Suprapubic skin (tissue), 4 donors: Measurements from ENCODE around the gene DDC. TPM values are rescaled to one million over a fixed set of nuclear protein-coding genes. Genes with fewer than 3 reads are reported as not detected.

ENCODE experiments used
- DNase-seq, 2 donors: peaks; one replicate each; pipeline ENCODE4 v3.0.0-alpha.2; 2019; ENCODE audit warnings: low spot score in 2 of 2
- H3K27ac ChIP-seq: fragments of 200-600 bp; sonication (generic); one replicate; pipeline ENCODE4 v1.5.1; 2019
- H3K27me3 ChIP-seq: fragments of 200-600 bp; sonication (generic); one replicate; pipeline ENCODE4 v1.5.1; 2019
- H3K36me3 ChIP-seq: fragments of 200-600 bp; sonication (generic); one replicate; pipeline ENCODE4 v1.5.1; 2019
- H3K4me1 ChIP-seq: fragments of 200-600 bp; sonication (generic); one replicate; pipeline ENCODE4 v1.5.1; 2019
- H3K4me3 ChIP-seq: fragments of 200-600 bp; sonication (generic); one replicate; pipeline ENCODE4 v1.5.1; 2019; ENCODE audit warnings: mild to moderate bottlenecking
- H3K9me3 ChIP-seq: fragments of 200-600 bp; sonication (generic); one replicate; pipeline ENCODE4 v1.5.1; 2019
- EP300 ChIP-seq: sonication (generic); formaldehyde crosslinking; IDR thresholded peaks from one replicate; pipeline ENCODE4 v1.6.1; 2017; ENCODE audit warnings: antibody characterized with exemption
- POLR2A ChIP-seq, 2 donors: fragments of 450-650 bp; IDR thresholded peaks; one replicate each; pipeline ENCODE4 v1.6.1; 2017; ENCODE audit warnings: antibody characterized with exemption in 2 of 2, mild to moderate bottlenecking in 2 of 2, moderate library complexity in 2 of 2
- POLR2AphosphoS5 ChIP-seq, 3 donors: sonication (generic); formaldehyde crosslinking; IDR thresholded peaks; one replicate each; pipeline ENCODE4 v1.6.1; 2017; ENCODE audit warnings: antibody characterized with exemption in 3 of 3
- WGBS: methylation state at CpG from one replicate; pipeline ENCODE4 v1.1.5; 2018; 5-methylcytosine and 5-hydroxymethylcytosine counted together
- total RNA-seq, 4 donors: library from RNA; depleted of rRNA; stranded (reverse); fragments of >200 nt; gene quantifications; one replicate each; pipeline ENCODE4 v1.1.0, GENCODE V29; 2016
- TF ChIP-seq, protein P1 (sequence below), 2 donors: fragments of 200-600 bp in 1 of 2; fragments of 450-650 bp in 1 of 2; sonication (generic) in 1 of 2; IDR thresholded peaks; one replicate each; pipeline ENCODE4 v1.5.1; 2016 to 2019; ENCODE audit warnings: antibody characterized with exemption in 2 of 2, mild to moderate bottlenecking in 1 of 2, moderate library complexity in 1 of 2

DDC gene
- total RNA-seq, 4 donors from 2014 or later, result 1.6 to 3.6 TPM; not detected in 2

DNA sequence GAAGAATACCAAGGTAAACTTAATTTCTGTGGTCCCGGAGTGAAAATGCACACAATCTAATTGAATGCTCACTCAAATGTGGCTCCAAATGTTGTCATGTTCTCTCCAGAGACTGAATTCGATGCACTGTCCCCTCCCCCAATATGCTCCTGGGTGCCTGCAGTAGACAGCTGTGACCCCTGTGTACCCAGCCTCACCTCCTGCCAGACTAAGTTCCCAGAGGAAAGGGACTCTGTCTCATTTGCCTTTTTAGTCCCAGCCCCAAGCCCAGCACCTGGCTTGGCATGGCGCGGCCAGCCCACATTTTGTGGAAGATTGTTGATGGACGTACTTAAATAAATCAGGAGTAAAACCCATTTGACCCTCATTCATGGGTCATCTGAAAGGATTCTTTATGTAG is 93.2 kb downstream of the DDC start:
- H3K4me1 ChIP-seq, result peaks cover 7% of the 10 kb centered on the region
- no peaks in the 10 kb centered on the region for H3K36me3 ChIP-seq
- no peaks in the 10 kb centered on the region for H3K9me3 ChIP-seq
- H3K27me3 ChIP-seq, result no peaks in the 10 kb centered on the region
- TF ChIP-seq, protein P1, sequence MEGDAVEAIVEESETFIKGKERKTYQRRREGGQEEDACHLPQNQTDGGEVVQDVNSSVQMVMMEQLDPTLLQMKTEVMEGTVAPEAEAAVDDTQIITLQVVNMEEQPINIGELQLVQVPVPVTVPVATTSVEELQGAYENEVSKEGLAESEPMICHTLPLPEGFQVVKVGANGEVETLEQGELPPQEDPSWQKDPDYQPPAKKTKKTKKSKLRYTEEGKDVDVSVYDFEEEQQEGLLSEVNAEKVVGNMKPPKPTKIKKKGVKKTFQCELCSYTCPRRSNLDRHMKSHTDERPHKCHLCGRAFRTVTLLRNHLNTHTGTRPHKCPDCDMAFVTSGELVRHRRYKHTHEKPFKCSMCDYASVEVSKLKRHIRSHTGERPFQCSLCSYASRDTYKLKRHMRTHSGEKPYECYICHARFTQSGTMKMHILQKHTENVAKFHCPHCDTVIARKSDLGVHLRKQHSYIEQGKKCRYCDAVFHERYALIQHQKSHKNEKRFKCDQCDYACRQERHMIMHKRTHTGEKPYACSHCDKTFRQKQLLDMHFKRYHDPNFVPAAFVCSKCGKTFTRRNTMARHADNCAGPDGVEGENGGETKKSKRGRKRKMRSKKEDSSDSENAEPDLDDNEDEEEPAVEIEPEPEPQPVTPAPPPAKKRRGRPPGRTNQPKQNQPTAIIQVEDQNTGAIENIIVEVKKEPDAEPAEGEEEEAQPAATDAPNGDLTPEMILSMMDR (IDR thresholded peaks at IDR 0.05), result no peak
- WGBS, result 93% methylated on average over 5 of the region's 5 CpGs
- DNase-seq, result no peak
- H3K4me3 ChIP-seq, result no peak overlapping the region
- H3K27ac ChIP-seq, result no peak overlapping the region

DNA sequence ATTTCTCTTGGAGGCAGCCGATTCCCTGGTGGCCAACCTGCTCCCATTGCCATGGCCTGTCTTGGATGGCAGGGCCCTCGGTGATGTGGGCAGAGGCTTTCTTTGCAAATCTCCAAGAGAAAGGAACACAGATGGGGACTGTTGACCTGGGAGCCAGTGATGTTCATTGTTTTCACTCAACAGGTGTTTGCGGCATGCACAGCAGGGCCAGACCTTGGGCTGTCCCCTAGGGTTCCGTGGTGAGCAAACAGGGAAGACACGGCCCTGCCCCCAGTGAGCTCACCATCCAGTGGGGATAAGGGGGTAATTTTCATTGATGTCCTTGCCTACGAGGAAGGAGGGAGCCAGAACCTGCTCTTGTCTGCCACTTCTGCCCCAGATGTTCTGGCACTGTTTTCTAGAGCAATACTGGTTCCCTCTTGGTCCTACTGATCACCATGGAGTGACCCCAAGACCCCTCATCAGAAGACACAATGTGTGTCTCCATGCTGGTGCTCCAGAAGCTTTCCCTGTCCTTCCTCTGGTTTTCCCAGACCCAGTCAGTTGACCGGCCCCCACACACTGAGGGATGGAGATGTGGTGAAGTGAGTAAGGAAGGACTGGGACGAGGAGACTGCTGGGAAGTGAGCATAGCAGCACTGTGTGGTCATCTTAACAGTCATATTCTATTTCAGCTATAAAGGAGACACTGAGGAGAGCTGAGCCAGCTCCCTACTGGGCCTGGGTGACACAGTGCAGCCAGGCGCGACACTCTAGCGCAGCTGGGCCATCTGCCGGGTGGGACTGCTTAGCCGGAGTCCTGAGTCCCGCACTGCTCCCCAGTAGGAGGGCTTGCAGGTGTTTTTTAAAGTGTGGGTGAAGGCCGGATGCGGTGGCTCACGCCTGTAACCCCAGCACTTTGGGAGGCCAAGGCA is 94.7 kb downstream of the DDC start:
- no peak for DNase-seq
- Histone ChIP-seq H3K9me3 (no peaks in the 10 kb centered on the region), H3K27ac (no peak overlapping the region), H3K27me3 (no peaks in the 10 kb centered on the region), H3K36me3 (no peaks in the 10 kb centered on the region), H3K4me1 (peaks cover 7% of the 10 kb centered on the region), H3K4me3 (no peak overlapping the region)
- TF ChIP-seq POLR2AphosphoS5 (IDR thresholded peaks at IDR 0.05) (no peak), EP300 (no peak), POLR2A (IDR thresholded peaks at IDR 0.05) (no peak)
- 92% methylated on average over 10 of the region's 17 CpGs for WGBS

DNA sequence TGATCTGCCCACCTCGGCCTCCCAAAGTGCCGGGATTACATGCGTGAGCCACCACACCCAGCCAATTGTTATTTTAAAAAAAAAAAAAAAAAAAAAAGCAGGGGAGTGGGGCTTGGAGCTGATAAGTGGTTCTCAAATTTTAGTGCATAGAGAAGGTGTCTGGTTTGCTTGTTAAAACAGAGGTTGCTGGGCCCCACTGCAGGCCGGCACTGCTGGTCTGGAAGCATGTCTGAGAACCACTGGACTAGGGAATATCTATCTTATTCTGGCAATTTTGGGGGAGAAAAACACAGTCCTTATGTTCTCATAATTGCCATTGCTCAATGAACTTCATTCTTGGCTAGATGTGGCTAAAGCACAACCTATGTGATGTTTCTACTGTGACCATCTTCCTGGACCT is 96.0 kb downstream of the DDC start:
- no peak for DNase-seq
- no peaks in the 10 kb centered on the region for H3K36me3 ChIP-seq
- H3K9me3 ChIP-seq, result no peaks in the 10 kb centered on the region
- no peaks in the 10 kb centered on the region for H3K27me3 ChIP-seq
- WGBS, result 93% methylated on average over 4 of the region's 4 CpGs
- H3K4me1 ChIP-seq, result peaks cover 5% of the 10 kb centered on the region
- TF ChIP-seq EP300 (no peak), POLR2A (IDR thresholded peaks at IDR 0.05) (no peak), POLR2AphosphoS5 (IDR thresholded peaks at IDR 0.05) (no peak)
- TF ChIP-seq, protein P1 (IDR thresholded peaks at IDR 0.05), result no peak
- H3K4me3 ChIP-seq, result no peak overlapping the region
- no peak overlapping the region for H3K27ac ChIP-seq

DNA sequence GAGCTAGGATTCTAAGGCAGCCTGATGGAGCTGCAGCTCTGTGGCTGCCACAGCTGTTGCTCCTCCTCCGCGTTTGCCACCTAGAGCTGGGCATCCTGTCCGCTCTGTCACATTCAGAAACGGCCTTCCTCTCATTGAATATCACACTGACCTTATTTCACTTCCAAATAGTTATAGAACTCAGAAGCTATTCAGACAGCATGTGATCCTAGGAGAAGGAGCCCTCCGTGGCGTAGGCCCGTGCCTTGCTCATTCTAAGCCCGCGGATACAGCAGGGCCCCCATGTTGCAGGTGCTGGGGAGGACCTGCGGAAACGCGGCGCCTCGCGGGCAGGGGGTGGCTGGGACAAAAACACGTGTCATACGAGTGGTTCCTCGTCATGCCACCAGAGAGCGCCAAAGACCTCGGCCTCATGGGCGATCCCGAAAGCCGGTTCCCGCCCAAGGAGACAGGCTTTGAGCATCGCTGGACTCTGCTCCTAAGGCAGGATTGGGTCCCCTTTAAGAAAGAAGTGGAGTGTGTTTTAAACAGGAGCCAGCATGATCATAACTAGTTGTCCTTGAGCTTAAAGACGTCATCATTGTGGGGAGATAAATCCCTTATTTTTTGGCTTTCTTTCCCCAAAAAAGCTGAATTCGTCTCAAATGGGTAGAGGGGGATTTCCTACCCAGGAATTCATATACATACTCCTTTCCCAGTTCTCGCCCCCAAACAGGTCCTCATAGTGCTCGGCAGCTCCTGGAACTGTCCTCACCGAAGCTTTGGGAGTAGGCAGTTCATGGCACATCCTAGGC is 97.2 kb downstream of the DDC start:
- Histone ChIP-seq H3K4me3 (no peak overlapping the region), H3K27ac (no peak overlapping the region), H3K4me1 (peaks cover 4% of the 10 kb centered on the region), H3K27me3 (no peaks in the 10 kb centered on the region), H3K36me3 (no peaks in the 10 kb centered on the region), H3K9me3 (no peaks in the 10 kb centered on the region)
- peak; percentile 85 to 91 for DNase-seq
- 7% methylated on average over 28 of the region's 30 CpGs for WGBS
- TF ChIP-seq POLR2AphosphoS5 (IDR thresholded peaks at IDR 0.05) (no peak), EP300 (no peak), POLR2A (IDR thresholded peaks at IDR 0.05) (no peak)
- TF ChIP-seq, protein P1 (IDR thresholded peaks at IDR 0.05), result peak; percentile 68 to 83

DNA sequence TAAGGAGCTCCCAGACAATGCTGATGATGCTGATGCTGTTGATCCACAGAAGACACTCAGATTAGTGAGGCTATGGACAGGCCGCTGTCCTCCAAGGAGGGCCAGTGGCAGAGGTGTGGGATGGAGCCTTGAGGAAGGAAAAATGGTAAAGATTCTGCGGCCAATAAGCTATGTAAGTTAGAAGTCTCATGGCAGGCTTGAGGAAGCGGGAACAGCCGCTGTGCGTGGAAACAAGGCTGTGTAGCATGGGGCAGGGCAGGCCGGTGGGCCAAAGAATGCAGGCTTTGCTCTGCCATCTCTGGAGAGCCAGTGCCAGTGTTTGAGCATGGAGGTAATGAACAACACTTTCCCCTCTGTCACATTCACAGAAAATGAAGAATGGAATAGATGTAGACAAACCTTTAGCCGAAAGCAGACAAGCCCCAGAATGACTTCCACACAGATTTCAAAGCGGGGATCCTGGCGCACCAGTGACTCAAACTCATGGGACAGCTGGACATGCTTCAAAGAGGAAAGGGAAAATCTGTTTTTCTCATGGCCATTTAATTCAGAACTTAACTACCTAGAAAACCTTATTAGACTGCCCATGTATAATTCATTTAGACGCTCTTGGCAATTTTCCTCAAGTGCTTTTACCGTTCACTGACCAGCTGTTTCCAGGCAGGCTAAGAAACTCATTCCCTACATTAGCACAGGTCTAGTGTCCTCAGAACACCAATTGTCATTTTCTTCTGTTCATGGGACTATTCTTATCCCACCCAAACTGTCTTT is 98.2 kb downstream of the DDC start:
- TF ChIP-seq EP300 (no peak), POLR2AphosphoS5 (IDR thresholded peaks at IDR 0.05) (no peak), POLR2A (IDR thresholded peaks at IDR 0.05) (no peak)
- TF ChIP-seq, protein P1 (IDR thresholded peaks at IDR 0.05), result no peak
- H3K27ac ChIP-seq, result no peak overlapping the region
- DNase-seq, result no peak
- peaks cover 4% of the 10 kb centered on the region for H3K4me1 ChIP-seq
- WGBS, result 94% methylated on average over 11 of the region's 11 CpGs
- H3K9me3 ChIP-seq, result no peaks in the 10 kb centered on the region
- H3K36me3 ChIP-seq, result no peaks in the 10 kb centered on the region
- no peaks in the 10 kb centered on the region for H3K27me3 ChIP-seq
- no peak overlapping the region for H3K4me3 ChIP-seq
